DND-41 (cell line): ENCODE results near the gene CD151.
A peak's percentile ranks its signal among the peaks of the same experiment; 100 is the strongest.

Experiments used
- EZH2 ChIP-seq: IDR thresholded peaks from 3 replicates; pipeline ENCODE4 v1.6.1; 2012; ENCODE audit warnings: borderline replicate concordance, low read depth, mild to moderate bottlenecking, moderate library complexity, low read length, inconsistent platforms; ENCODE audit not compliant: severe bottlenecking
- TF ChIP-seq, protein P1 (sequence below): IDR thresholded peaks from 2 replicates; pipeline ENCODE4 v1.5.1; 2012; ENCODE audit warnings: borderline replicate concordance, low read length, moderate library complexity, mild to moderate bottlenecking; ENCODE audit not compliant: poor library complexity, severe bottlenecking; ENCODE audit errors: extremely low read depth

DNA sequence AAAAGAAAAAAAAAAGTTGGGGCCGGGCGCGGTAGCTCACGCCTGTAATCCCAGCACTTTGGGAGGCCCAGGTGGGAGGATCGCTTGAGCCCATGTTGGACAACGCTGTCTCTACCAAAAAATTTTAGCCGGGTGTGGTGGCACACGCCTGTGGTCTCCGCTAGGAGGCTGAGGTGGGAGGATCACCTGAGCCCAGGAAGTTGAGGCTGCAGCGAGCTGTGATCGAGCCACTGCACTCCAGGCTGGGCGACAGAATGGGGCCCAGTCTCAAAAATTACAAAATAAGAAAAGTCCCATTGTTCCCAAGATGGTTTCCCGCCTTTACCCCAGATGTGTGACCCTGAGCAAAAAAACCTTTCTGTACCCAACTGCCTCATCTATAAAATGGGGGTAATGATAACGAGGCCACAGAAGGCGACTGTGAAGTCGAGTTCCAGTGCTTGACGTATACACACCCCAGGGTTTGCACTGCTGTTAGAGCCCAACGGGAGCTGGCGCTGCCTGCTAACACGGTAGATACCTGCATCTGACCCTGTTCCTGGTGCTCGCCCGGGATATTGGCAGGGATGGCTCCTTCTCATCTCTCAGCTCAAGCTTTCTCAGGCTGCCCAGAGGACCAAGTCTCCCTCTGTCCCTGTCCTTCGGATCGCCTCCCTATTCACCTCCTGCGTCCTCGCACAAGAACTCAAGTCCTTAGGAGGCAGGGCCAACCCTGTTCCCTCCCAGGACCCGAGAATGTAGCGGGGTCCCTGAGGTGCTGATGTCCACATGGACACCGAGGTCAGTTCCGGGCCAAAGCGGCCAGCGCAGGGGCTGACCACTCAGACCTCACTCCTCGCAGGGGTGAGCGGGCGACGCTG lies 24.1 kb upstream of the CD151 start:
- TF ChIP-seq, protein P1, sequence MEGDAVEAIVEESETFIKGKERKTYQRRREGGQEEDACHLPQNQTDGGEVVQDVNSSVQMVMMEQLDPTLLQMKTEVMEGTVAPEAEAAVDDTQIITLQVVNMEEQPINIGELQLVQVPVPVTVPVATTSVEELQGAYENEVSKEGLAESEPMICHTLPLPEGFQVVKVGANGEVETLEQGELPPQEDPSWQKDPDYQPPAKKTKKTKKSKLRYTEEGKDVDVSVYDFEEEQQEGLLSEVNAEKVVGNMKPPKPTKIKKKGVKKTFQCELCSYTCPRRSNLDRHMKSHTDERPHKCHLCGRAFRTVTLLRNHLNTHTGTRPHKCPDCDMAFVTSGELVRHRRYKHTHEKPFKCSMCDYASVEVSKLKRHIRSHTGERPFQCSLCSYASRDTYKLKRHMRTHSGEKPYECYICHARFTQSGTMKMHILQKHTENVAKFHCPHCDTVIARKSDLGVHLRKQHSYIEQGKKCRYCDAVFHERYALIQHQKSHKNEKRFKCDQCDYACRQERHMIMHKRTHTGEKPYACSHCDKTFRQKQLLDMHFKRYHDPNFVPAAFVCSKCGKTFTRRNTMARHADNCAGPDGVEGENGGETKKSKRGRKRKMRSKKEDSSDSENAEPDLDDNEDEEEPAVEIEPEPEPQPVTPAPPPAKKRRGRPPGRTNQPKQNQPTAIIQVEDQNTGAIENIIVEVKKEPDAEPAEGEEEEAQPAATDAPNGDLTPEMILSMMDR: peak; percentile 9
- no peak for TF ChIP-seq EZH2
